ENCODE data around the gene CEND1. TPM values are rescaled to one million over a fixed set of nuclear protein-coding genes. Genes with fewer than 3 reads are reported as not detected.

Gene CEND1
- total and polyA plus RNA-seq, 2 donors from 2014 or later: 0.16 to 3.6 TPM

DNA sequence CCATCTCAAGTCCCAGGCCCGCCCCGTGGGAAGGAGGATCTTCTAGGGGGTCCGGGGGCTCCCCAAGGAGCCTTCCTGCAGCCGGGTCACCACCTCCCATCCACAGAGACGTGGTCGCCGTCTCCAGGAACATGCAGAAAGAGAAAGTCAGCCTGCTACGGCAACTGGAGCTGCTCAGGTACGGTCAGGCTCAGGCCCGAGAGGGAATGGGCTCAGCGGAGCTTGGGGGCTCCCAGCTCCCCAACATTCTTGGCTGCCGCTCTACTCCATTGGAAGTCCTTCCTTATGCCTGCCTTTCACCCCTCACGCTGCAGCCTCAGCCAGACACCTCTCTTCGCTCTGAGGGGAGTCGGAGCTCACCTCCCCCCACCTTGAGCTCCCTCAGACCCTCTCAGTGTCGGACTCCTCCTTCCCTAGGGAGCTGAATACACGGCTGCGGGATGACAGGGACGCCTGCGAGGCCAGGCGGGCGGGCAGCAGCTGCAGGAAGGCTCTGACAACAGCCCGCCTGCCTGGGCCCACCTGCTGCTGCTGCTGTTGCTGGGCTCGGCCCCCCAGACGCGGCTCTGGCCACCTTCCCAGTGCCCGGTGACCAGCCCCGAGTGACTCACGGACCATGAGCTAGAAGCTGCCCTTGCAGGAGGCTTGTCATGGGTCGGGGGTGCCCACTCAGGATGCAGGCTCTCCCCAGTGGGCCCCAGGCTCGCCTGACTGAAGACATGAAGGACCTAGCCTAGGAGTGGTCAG, 41.4 kb upstream of the CEND1 start:
- FAIRE-seq (no peak), DNase-seq (no peak)
- Histone ChIP-seq H3K27ac (ENCODE audit: low read depth in 2 of 2, low read length in 2 of 2) (no peak overlapping the region), H3K9me3 (ENCODE audit: control insufficient read depth in 2 of 3, insufficient read depth in 1 of 3, low read length in 3 of 3) (no peaks in the 10 kb centered on the region), H3K4me3 (ENCODE audit: low read length in 3 of 3) (no peak overlapping the region), H3K36me3 (ENCODE audit: control insufficient read depth in 2 of 3, insufficient read depth in 3 of 3, low read length in 3 of 3) (no peaks in the 10 kb centered on the region), H3K4me1 (ENCODE audit: control insufficient read depth in 2 of 3, insufficient read depth in 2 of 3, low read depth in 1 of 3, low read length in 3 of 3) (peaks cover 0 to 56% (median 22%) of the 10 kb centered on the region in 3 donors), H3K27me3 (ENCODE audit: control insufficient read depth, insufficient read depth, low read length) (no peaks in the 10 kb centered on the region), H3K9ac (ENCODE audit: low read length in 3 of 3) (no peak overlapping the region)
- intact Hi-C loops (cut with DNase I): no loop called here
- no peak for TF ChIP-seq CTCF (IDR thresholded peaks at IDR 0.05; ENCODE audit: borderline replicate concordance, extremely low read depth, insufficient read depth)

GRCh38 chr11:830295-831117, 40.6 kb upstream of the CEND1 start:
- intact Hi-C loops (cut with DNase I): no loop called here
- H3K4me1 ChIP-seq (ENCODE audit: control insufficient read depth in 2 of 3, insufficient read depth in 2 of 3, low read depth in 1 of 3, low read length in 3 of 3): peaks cover 0 to 58% (median 22%) of the 10 kb centered on the region in 3 donors
- FAIRE-seq: no peak
- peak; percentile 85 to 93 (median 91) for DNase-seq
- no peak for TF ChIP-seq CTCF (IDR thresholded peaks at IDR 0.05; ENCODE audit: borderline replicate concordance, extremely low read depth, insufficient read depth)
- H3K9me3 ChIP-seq (ENCODE audit: control insufficient read depth in 2 of 3, insufficient read depth in 1 of 3, low read length in 3 of 3): no peaks in the 10 kb centered on the region
- peak overlapping the region in 1 of 3 donors; percentile 51 for H3K4me3 ChIP-seq (ENCODE audit: low read length in 3 of 3)
- no peaks in the 10 kb centered on the region for H3K27me3 ChIP-seq (ENCODE audit: control insufficient read depth, insufficient read depth, low read length)
- H3K36me3 ChIP-seq (ENCODE audit: control insufficient read depth in 2 of 3, insufficient read depth in 3 of 3, low read length in 3 of 3): no peaks in the 10 kb centered on the region
- no peak overlapping the region for H3K9ac ChIP-seq (ENCODE audit: low read length in 3 of 3)
- H3K27ac ChIP-seq (ENCODE audit: low read depth in 2 of 2, low read length in 2 of 2): no peak overlapping the region

- H3K27ac ChIP-seq (ENCODE audit: low read depth in 2 of 2, low read length in 2 of 2): no peak overlapping the region
- no peaks in the 10 kb centered on the region for H3K9me3 ChIP-seq (ENCODE audit: control insufficient read depth in 2 of 3, insufficient read depth in 1 of 3, low read length in 3 of 3)
- no peak for FAIRE-seq
- no peaks in the 10 kb centered on the region for H3K36me3 ChIP-seq (ENCODE audit: control insufficient read depth in 2 of 3, insufficient read depth in 3 of 3, low read length in 3 of 3)
- intact Hi-C loops (cut with DNase I): no loop called here
- H3K27me3 ChIP-seq (ENCODE audit: control insufficient read depth, insufficient read depth, low read length): no peaks in the 10 kb centered on the region
- no peak for DNase-seq
- H3K4me1 ChIP-seq (ENCODE audit: control insufficient read depth in 2 of 3, insufficient read depth in 2 of 3, low read depth in 1 of 3, low read length in 3 of 3): peaks cover 0 to 54% (median 22%) of the 10 kb centered on the region in 3 donors
- no peak overlapping the region for H3K9ac ChIP-seq (ENCODE audit: low read length in 3 of 3)
- TF ChIP-seq CTCF (IDR thresholded peaks at IDR 0.05; ENCODE audit: borderline replicate concordance, extremely low read depth, insufficient read depth): no peak
- H3K4me3 ChIP-seq (ENCODE audit: low read length in 3 of 3): peak overlapping the region in 2 of 3 donors; percentile 45 to 51
Observed at GRCh38 chr11:829847-830294, 40.0 kb upstream of the CEND1 start.

Data from kidney (tissue), 14 donors.